GM18951 (cell line): ENCODE measurements around the gene TSPAN18.

Source experiments
- POLR2A ChIP-seq: IDR thresholded peaks from 4 replicates; pipeline ENCODE4 v1.6.1; 2011; ENCODE audit warnings: mild to moderate bottlenecking; ENCODE audit not compliant: insufficient read length, insufficient read depth; ENCODE audit errors: extremely low read depth
- in situ Hi-C: fragments of 300-500 bp; cut with MboI; formaldehyde crosslinking; loops from one replicate; pipeline ENCODE4 v1.12.0; 2022; ENCODE audit warnings: low sequenced_read_pairs, mixed read lengths, inconsistent platforms; ENCODE audit not compliant: unreplicated experiment

Gene TSPAN18

GRCh38 chr11:44904261-44905020 lies 177.7 kb downstream of the TSPAN18 start:
- in situ Hi-C loops, result no loop called here
- no peak for TF ChIP-seq POLR2A

GRCh38 chr11:44905131-44905866 lies 178.5 kb downstream of the TSPAN18 start:
- in situ Hi-C loops, result no loop called here
- no peak for TF ChIP-seq POLR2A

GRCh38 chr11:44906649-44907048 lies 179.9 kb downstream of the TSPAN18 start:
- TF ChIP-seq POLR2A, result no peak
- in situ Hi-C loops, result no loop called here

GRCh38 chr11:44909557-44909956 lies 182.8 kb downstream of the TSPAN18 start:
- TF ChIP-seq POLR2A, result no peak
- in situ Hi-C loops, result no loop called here

- no peak for TF ChIP-seq POLR2A
- in situ Hi-C loops, result no loop called here
These were observed 183.8 kb downstream of the TSPAN18 start for GRCh38 chr11:44910591-44910990.

- no peak for TF ChIP-seq POLR2A
- in situ Hi-C loops, result no loop called here
These were observed 184.5 kb downstream of the TSPAN18 start for GRCh38 chr11:44911029-44911814.

- TF ChIP-seq POLR2A, result no peak
These were observed 185.7 kb downstream of the TSPAN18 start for GRCh38 chr11:44912270-44912987.

GRCh38 chr11:44913502-44913901 lies 186.7 kb downstream of the TSPAN18 start:
- in situ Hi-C loops, result no loop called here
- no peak for TF ChIP-seq POLR2A

More at GRCh38 chr11:44912270-44912987, 185.7 kb downstream of the TSPAN18 start:
- in situ Hi-C loops, result no loop called here

- in situ Hi-C loops, result no loop called here
- no peak for TF ChIP-seq POLR2A
These were observed 187.3 kb downstream of the TSPAN18 start for GRCh38 chr11:44914105-44914504.

- TF ChIP-seq POLR2A, result no peak
- in situ Hi-C loops, result no loop called here
These were observed 188.2 kb downstream of the TSPAN18 start for GRCh38 chr11:44915004-44915403.

- in situ Hi-C loops, result no loop called here
These were observed 188.9 kb downstream of the TSPAN18 start for GRCh38 chr11:44915621-44916020.

GRCh38 chr11:44916331-44916730 lies 189.6 kb downstream of the TSPAN18 start:
- in situ Hi-C loops, result no loop called here
- no peak for TF ChIP-seq POLR2A

More at GRCh38 chr11:44915621-44916020, 188.9 kb downstream of the TSPAN18 start:
- TF ChIP-seq POLR2A, result no peak
